Embryonic facial prominence (tissue), 1 donor: Measurements from ENCODE around the gene NFATC4.

Source experiments
- DNase-seq: peaks from one replicate; pipeline ENCODE4 v3.0.0-alpha.2; 2016; ENCODE audit errors: extremely low spot score

NFATC4 gene

DNA sequence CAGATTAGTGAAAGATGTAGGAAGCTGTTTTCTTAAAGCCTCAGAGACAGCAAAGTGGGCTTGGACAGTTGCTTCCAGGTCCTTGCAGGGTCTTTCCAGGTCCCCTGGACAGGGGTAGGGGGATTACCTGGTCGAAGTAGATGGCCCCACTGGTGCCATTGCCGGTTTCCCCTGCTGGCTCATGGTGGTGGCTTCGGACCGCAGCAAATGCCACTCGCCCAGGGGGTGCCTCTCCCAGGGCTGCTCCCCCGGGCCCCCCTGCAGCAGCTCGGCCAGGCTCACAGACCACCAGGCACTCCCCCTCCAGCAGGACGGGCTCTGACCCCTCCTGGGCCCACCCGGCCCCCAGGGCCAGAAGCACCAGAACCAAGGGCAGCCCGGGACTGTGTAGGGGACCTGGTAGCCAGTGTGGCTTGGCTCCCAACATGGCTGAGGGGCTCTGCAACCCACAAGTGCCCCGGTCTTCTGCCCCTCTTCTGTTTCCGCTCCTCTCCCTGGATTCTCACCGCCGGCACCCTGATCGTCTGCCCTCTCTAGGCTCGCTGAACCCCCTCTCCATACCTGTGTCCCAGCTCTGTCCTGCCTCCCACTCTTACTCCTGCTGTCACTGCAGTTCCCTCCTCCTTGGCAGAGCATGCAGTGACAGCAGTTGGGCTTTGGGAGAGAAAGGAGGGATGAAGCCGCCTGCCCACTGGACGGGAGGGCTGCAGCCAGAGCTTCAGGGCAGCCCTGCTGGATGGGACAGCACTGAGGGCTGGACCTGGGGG lies 60.8 kb downstream of the NFATC4 start:
- DNase-seq = no peak
